K562 (cell line): Measurements from ENCODE around the gene LTB4R2. TPM values are rescaled to one million over a fixed set of nuclear protein-coding genes. Genes with fewer than 3 reads are reported as not detected.

ENCODE experiments used
- ATAC-seq: fragments of 200-7000 bp; cut with Tn5 transposase; 3 replicates; pipeline ENCODE4 v1.9.1; 2020; ENCODE audit warnings: moderate library complexity
- BruUV-seq: library from RNA; stranded (reverse); fragments of 400-500 nt; replicated peaks from 2 replicates; lab custom pipeline; 2021; lab: Mats Ljungman, UMichigan
- CTCF ChIA-PET: fragments of 300-600 bp; formaldehyde crosslinking; extraction: SDS; loops from one replicate; lab custom pipeline; 2021; ENCODE audit warnings: low intra/inter-chr PET ratio; lab: Yijun Ruan, JAX
- POLR2A ChIA-PET: fragments of 300-600, 350-650 bp; sonication (Branson Sonifier 250); formaldehyde crosslinking; extraction: SDS; loops from one replicate; lab custom pipeline; 2021; ENCODE audit warnings: antibody characterized with exemption, inconsistent platforms; lab: Yijun Ruan, JAX
- DNase-seq, 4 experiments: peaks; one replicate each; pipeline versions ENCODE4 v3.0.0 to v3.0.0-alpha.2; 2011 to 2018; ENCODE audit warnings: low spot score in 3 of 4, mixed read lengths in 3 of 4; ENCODE audit errors: extremely low read depth in 1 of 4
- FAIRE-seq: peaks from 2 replicates; lab custom pipeline; 2011; peaks lifted over from hg19 to GRCh38; lab: Jason Lieb, UNC
- H2AFZ ChIP-seq: 2 replicates; pipeline ENCODE4 v1.6.0; 2011; ENCODE audit warnings: low read depth, low read length, control low read depth, inconsistent platforms
- H3K27ac ChIP-seq: fragments of 200-600 bp; 3 replicates; pipeline ENCODE4 v1.8.0; 2011; ENCODE audit warnings: low read depth, mild to moderate bottlenecking, control low read depth, inconsistent platforms, low read length, moderate library complexity, mixed read lengths; ENCODE audit errors: extremely low read depth
- H3K27me3 ChIP-seq, 2 experiments: fragments of 300-600 bp in 1 of 2; 2 replicates in 1 of 2; 3 replicates in 1 of 2; pipeline versions ENCODE4 v1.6.0 to v1.8.0; 2011; ENCODE audit warnings: inconsistent platforms in 2 of 2, low read length in 2 of 2, mild to moderate bottlenecking in 1 of 2, mixed read lengths in 1 of 2, moderate library complexity in 1 of 2; ENCODE audit not compliant: control insufficient read depth in 2 of 2, insufficient read depth in 2 of 2
- H3K36me3 ChIP-seq: fragments of 300-600 bp; 3 replicates; pipeline ENCODE4 v1.8.0; 2011; ENCODE audit warnings: mild to moderate bottlenecking, low read length, inconsistent platforms; ENCODE audit not compliant: control insufficient read depth, insufficient read depth
- H3K4me1 ChIP-seq, 2 experiments: fragments of 200-600 bp in 1 of 2; replicated peaks in 1 of 2; 2 replicates in 1 of 2; 3 replicates in 1 of 2; pipeline versions ENCODE4 v1.5.1 to v1.8.0; 2011; ENCODE audit warnings: inconsistent platforms in 2 of 2, low read length in 2 of 2, mild to moderate bottlenecking in 1 of 2, mixed read lengths in 1 of 2, moderate library complexity in 1 of 2; ENCODE audit not compliant: control insufficient read depth in 2 of 2, insufficient read depth in 2 of 2
- H3K4me2 ChIP-seq: 2 replicates; pipeline ENCODE4 v1.6.1; 2011; ENCODE audit warnings: low read length, control low read depth, inconsistent platforms, mixed read lengths; ENCODE audit not compliant: insufficient read depth
- H3K4me3 ChIP-seq: fragments of 200-600 bp; sonication (generic), shearing (Covaris generic); 2 replicates; pipeline ENCODE4 v1.5.1; 2016; ENCODE audit warnings: control low read depth, inconsistent platforms
- H3K79me2 ChIP-seq: fragments of 200-600 bp; 3 replicates; pipeline ENCODE4 v1.8.0; 2011; ENCODE audit warnings: low read length, inconsistent platforms; ENCODE audit not compliant: control insufficient read depth, insufficient read depth
- H3K9ac ChIP-seq, 2 experiments: 2 replicates each; pipeline versions ENCODE4 v1.6.0 to v1.6.1; 2011; ENCODE audit warnings: low read depth in 2 of 2, low read length in 2 of 2, control low read depth in 1 of 2, inconsistent platforms in 1 of 2, mild to moderate bottlenecking in 1 of 2, mixed read lengths in 1 of 2; ENCODE audit not compliant: insufficient read depth in 1 of 2
- H3K9me1 ChIP-seq: one replicate; pipeline ENCODE4 v1.6.0; 2011; ENCODE audit warnings: inconsistent platforms, mild to moderate bottlenecking, low read length, moderate library complexity; ENCODE audit not compliant: control insufficient read depth, insufficient read depth
- H3K9me3 ChIP-seq: replicated peaks from 2 replicates; pipeline ENCODE4 v1.5.1; 2011; ENCODE audit warnings: low read depth, low read length, inconsistent platforms; ENCODE audit not compliant: control insufficient read depth, insufficient read depth
- H4K20me1 ChIP-seq: replicated peaks from 2 replicates; pipeline ENCODE4 v1.6.1; 2011; ENCODE audit warnings: low read length, inconsistent platforms, mixed read lengths; ENCODE audit not compliant: control insufficient read depth, insufficient read depth
- CCAR2 ChIP-seq: fragments of 200-400 bp; formaldehyde crosslinking; IDR thresholded peaks from 2 replicates; pipeline ENCODE4 v1.6.1; 2017; ENCODE audit warnings: mild to moderate bottlenecking, low read depth, low read length
- E2F3 ChIP-seq: fragments of 250-450 bp; sonication (Bioruptor Pico); IDR thresholded peaks from 2 replicates; pipeline ENCODE4 v1.4.0; 2020; ENCODE audit warnings: mild to moderate bottlenecking
- GTF2F1 ChIP-seq: IDR thresholded peaks from 2 replicates; pipeline ENCODE4 v1.6.1; 2011; ENCODE audit warnings: low read depth, low read length, improper control_type of control experiment
- HEY1 ChIP-seq: fragments of 250-450 bp; sonication (Bioruptor Pico); IDR thresholded peaks from 2 replicates; pipeline ENCODE4 v1.5.0; 2020; ENCODE audit warnings: mild to moderate bottlenecking, moderate library complexity, borderline replicate concordance
- KDM4B ChIP-seq, 2 experiments: fragments of 450-650 bp in 1 of 2; sonication (generic) in 1 of 2; IDR thresholded peaks; 2 replicates each; pipeline ENCODE4 v1.6.1; 2016 to 2017; ENCODE audit warnings: borderline replicate concordance in 2 of 2, antibody characterized with exemption in 1 of 2, low read depth in 1 of 2, mild to moderate bottlenecking in 1 of 2
- NFE2L1 ChIP-seq: fragments of 450-650 bp; IDR thresholded peaks from 2 replicates; pipeline ENCODE4 v1.6.1; 2016; ENCODE audit warnings: missing genetic modification characterization, low read depth, mild to moderate bottlenecking, missing compliant biosample characterization, moderate library complexity, borderline replicate concordance
- NFIX ChIP-seq: fragments of 250-450 bp; sonication (Bioruptor Pico); IDR thresholded peaks from 2 replicates; pipeline ENCODE4 v1.4.0; 2020; ENCODE audit warnings: low read depth, mild to moderate bottlenecking, moderate library complexity
- PHF21A ChIP-seq: fragments of 450-650 bp; IDR thresholded peaks from 2 replicates; pipeline ENCODE4 v1.6.1; 2017; ENCODE audit warnings: low read depth, borderline replicate concordance
- RNF2 ChIP-seq: sonication (generic); IDR thresholded peaks from 2 replicates; pipeline ENCODE4 v1.6.1; 2016
- TOE1 ChIP-seq, 2 experiments: fragments of 450-650 bp in 1 of 2; sonication (generic) in 1 of 2; formaldehyde crosslinking in 1 of 2; IDR thresholded peaks; 2 replicates each; pipeline versions ENCODE4 v1.7.1 to v1.8.0; 2016 to 2022; ENCODE audit warnings: borderline replicate concordance in 2 of 2, mild to moderate bottlenecking in 2 of 2, antibody characterized with exemption in 1 of 2, inconsistent platforms in 1 of 2, low read depth in 1 of 2, missing genetic modification reagents in 1 of 2, moderate library complexity in 1 of 2
- WGBS: fragments of 100-300 bp; shearing (Covaris generic); methylation state at CpG from one replicate; pipeline ENCODE4 v1.1.6; 2016; ENCODE audit warnings: low coverage, mixed read lengths; ENCODE audit not compliant: insufficient coverage; ENCODE audit errors: missing lambda C conversion rate; 5-methylcytosine and 5-hydroxymethylcytosine counted together
- in situ Hi-C: fragments of 300-500 bp; cut with MboI; formaldehyde crosslinking; loops from 4 replicates; pipeline ENCODE4 v1.15.0; 2018; ENCODE audit warnings: inconsistent platforms, mixed read lengths
- intact Hi-C: fragments of 100-400 bp; cut with micrococcal nuclease; formaldehyde crosslinking; loops from 2 replicates; pipeline ENCODE4 v1.14.2; 2022
- polyA plus RNA-seq, 8 experiments: library from polyadenylated mRNA; depleted of rRNA in 4 of 8; stranded (reverse) in 5 of 8; unstranded in 3 of 8; fragments of >200 nt; fragmentation: Nextera tagmentation in 2 of 8; fragmentation: Illumina TruSeq in 1 of 8; extraction: Ambion mirVana in 2 of 8; extraction: Trizol in 1 of 8; gene quantifications; 2 replicates each; pipeline versions ENCODE4 v1.2.1 to v1.2.3, GENCODE V29; 2011 to 2014; ENCODE audit warnings: inconsistent platforms in 1 of 8, missing spikeins in 1 of 8
- total RNA-seq, 7 experiments: library from RNA; depleted of rRNA in 6 of 7; stranded (reverse); fragments of >200 nt in 6 of 7; fragmentation: Illumina TruSeq in 2 of 7; extraction: Trizol in 2 of 7; gene quantifications; 2 replicates each; pipeline versions ENCODE4 v1.2.1 to v1.2.3, GENCODE V29; 2011 to 2021; ENCODE audit warnings: low replicate concordance in 1 of 7

Gene LTB4R2
- total and polyA plus RNA-seq, 9 of the 15 experiments (the other 6 are each of a cell fraction or from before 2014, with no cell fraction given): 0.03 to 11.6 (median 2.8) TPM; not detected in 1

GRCh38 chr14:24269910-24270536 lies 39.9 kb upstream of the LTB4R2 start:
- FAIRE-seq: no peak
- CTCF ChIA-PET: interaction anchor here (1.0 kb wide), 1 partner anchor 27 kb away, joined by 3 read pairs; the partner anchor contains the start of gene TINF2
- H3K4me3 ChIP-seq: no peak overlapping the region

More at GRCh38 chr14:24269910-24270536, 39.9 kb upstream of the LTB4R2 start:
- intact Hi-C loops: loop anchor here (2.0 kb wide), 1 partner anchor 27 kb away; the partner anchor contains the start of gene TINF2
- no peak for TF ChIP-seq CCAR2
- TF ChIP-seq E2F3 (CRISPR knock-in tag): no peak
- TF ChIP-seq RNF2: no peak
- no peak for TF ChIP-seq GTF2F1
- no peak for TF ChIP-seq PHF21A
- no peak for TF ChIP-seq TOE1 (IDR thresholded peaks at IDR 0.05; ENCODE audit: borderline replicate concordance)
- TF ChIP-seq TOE1 (CRISPR knock-in tag; IDR thresholded peaks at IDR 0.05; ENCODE audit: borderline replicate concordance, low read depth): no peak
- no peak for TF ChIP-seq HEY1
- TF ChIP-seq NFE2L1 (tag): no peak
- no peak for TF ChIP-seq KDM4B (IDR thresholded peaks at IDR 0.05; ENCODE audit: borderline replicate concordance in 2 of 2, low read depth in 1 of 2)
- TF ChIP-seq NFIX (CRISPR knock-in tag): no peak
- Histone ChIP-seq H3K4me2 (no peak overlapping the region), H4K20me1 (no peaks in the 10 kb centered on the region; the same call in 1 of the 2 replicates), H3K4me1 (peaks cover 23 to 24% of the 10 kb centered on the region in 2 experiments; a peak in 4 of 5 replicates), H3K9me3 (no peaks in the 10 kb centered on the region), H2AFZ (no peak overlapping the region), H3K27ac (no peak overlapping the region), H3K27me3 (no peaks in the 10 kb centered on the region), H3K9me1 (no peaks in the 10 kb centered on the region), H3K36me3 (no peaks in the 10 kb centered on the region), H3K79me2 (peaks cover 9% of the 10 kb centered on the region; the same call in 1 of the 3 replicates), H3K9ac (no peak overlapping the region)
- 92% methylated on average over 11 of the region's 14 CpGs for whole genome bisulfite sequencing
- POLR2A ChIA-PET: interaction anchor here (0.6 to 2.1 kb wide), 7 partner anchors 8 to 139 kb away, joined by 3 to 7 read pairs (median 3); partner anchors contain the start of genes CIDEB and FITM1
- BruUV-seq: TSS peak; percentile 71
- in situ Hi-C loops: no loop called here
- no peak for DNase-seq
- no peak for ATAC-seq
